NCI-H146 (cell line): ENCODE measurements around the gene TSEN54.
"Not testable (repeated sequence)": the region's sequence is repeated elsewhere in the genome, so short reads cannot be mapped to it uniquely, and the experiment has no call there.

Source experiments
- DNase-seq: peaks from one replicate; lab custom pipeline; 2025; lab: John Stamatoyannopoulos, UW

TSEN54 gene

DNA sequence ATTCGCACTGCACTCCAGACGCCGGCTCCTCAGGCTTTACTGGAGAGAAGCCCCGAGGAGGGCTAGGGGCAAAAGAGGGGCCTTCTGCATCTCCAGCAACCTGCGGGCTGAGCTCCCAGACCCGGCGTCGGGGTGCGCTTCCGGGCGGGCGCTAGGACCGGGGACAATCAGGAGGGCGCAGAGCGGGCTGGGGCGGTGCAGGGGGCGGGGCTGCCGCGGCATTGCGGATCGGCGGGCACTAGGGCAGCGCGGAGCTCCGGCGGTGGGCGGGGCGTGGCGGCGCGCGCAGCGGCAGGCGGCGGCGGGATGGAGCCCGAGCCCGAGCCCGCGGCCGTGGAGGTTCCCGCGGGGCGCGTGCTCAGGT is at the start of gene TSEN54:
Gene TSEN54, plus strand, starts transcription at position 274 of the 364 bp plus-strand sequence. Its CDS starts 33 bp downstream, at position 307.
- DNase-seq: peak; percentile 90

DNA sequence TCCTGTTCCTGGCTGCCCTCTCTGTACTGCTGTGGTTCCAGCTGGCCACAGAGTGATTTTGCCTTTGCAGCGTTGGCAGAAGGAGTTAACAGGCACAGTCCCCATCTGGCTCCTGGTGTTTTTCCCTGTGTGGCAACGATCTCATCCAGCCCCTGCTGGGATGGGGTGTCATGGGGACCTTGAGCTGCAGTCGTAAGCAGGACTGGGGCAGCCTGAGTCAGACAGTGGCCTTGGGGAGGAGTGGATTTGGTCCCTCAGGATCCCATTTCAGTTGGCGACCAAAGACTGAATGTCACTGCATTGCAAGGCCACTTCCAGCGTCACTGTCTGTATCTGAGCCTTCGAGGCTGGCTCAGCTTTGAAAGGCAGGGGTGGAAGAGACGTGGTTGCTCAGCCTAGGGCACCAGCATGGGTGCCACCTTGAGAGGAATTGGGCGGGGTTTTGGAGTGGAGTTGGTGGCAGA is 48.0 kb upstream of the TSEN54 start:
- no peak for DNase-seq

DNA sequence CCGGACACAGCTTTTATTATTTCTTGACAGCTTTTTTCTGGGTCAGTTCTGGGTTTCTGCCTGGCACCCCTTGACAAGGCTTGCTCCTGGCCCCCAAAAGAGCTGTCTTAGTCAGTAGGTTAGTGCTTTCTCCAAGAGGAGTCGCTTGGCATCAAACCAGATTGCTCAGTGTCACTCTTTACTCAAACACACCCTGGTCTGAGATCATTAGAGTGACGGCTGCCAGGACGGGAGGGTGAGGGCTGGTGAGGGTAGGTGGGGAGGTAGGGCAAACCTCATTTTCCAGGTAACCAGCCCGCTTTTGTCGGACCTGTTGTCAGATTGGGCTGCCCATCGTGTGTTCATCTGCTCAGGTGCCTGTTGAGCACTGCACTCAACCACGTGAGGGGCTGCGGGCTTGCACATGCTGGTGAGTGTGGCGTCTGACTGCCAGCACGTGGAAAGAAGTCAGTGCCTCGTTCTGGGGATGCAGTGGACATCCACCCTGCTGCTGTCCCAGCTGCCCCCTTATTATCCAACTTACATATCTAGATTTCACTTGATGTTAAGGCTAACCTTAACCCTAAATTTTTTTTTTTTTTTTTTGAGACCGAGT is 47.5 kb upstream of the TSEN54 start:
- DNase-seq: no peak

DNA sequence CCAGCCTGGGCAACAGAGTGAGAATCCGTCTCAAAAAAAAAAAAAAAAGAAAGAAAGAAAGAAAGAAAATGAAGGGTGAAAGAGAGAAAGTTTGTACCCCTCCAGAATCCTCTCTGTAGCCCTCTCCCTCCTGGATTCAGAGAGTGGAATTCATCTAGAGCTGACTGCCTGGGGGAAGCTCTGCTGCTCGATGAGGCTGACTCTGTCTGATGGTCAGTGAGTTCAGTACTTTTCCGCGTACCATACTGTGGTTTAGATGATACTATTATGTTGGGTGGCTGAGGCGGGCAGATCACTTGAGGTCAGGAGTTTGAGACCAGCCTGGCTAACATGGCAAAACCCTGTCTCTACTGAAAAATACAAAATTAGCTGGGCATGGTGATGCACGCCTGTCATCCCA is 45.1 kb upstream of the TSEN54 start:
- no peak for DNase-seq

- DNase-seq: peak; percentile 97
Observed at GRCh38 chr17:75472119-75472518, 44.2 kb upstream of the TSEN54 start.

DNA sequence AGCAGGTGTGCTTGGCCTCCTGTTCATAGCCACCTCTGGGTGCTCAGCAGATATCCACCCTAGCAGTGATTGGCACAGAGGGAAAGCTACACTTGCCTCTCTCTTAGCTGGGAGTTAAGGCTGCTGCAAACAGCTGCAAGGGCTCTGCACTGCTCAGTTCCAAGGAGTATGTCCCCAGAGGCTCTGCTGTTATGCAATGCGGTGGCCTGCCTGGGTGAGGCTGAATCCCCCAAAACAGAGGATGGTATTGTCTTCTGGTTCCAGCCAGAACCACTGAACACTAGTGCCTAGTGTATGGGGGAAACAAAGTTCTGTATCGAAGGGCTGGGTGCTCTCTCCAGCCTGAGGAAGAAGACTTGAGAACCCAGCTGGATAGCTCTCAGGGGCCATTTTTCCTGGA is 43.1 kb upstream of the TSEN54 start:
- no peak for DNase-seq

GRCh38 chr17:75474736-75475135 is 41.6 kb upstream of the TSEN54 start:
- DNase-seq: no peak

DNA sequence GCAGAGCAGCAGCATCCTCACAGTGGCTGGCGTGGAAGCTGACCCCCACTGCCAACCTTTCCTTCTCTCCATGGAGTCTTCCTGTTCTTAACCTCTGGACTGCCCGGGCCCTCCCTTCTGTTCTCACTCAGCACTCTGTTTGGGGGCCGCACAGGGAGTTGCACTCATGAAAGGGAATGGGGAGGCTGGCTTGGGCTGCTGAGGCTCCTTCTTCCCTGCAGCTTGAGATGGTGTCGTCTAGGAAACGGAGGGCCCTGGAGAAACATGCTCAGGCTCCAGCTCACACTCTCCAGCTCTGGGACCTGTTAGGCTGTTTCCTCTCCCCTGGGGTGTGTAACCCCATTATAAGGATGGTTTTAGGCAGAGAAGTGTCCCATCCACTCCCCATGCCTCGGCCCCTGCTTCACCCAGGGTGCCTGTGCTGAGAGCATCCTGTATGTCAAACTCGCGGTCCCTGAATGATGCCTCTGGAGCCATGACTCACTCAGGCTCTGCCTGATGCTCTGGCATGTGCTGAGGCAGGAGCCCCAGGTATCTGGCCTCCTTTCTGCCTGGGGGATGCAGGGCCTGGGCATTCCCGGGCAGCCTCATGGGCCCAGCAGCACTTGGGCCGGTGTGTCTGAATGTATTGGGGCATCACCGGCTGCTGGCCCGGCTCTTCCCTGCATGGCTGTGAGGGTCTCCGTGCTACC is 41.0 kb upstream of the TSEN54 start:
- no peak for DNase-seq

DNA sequence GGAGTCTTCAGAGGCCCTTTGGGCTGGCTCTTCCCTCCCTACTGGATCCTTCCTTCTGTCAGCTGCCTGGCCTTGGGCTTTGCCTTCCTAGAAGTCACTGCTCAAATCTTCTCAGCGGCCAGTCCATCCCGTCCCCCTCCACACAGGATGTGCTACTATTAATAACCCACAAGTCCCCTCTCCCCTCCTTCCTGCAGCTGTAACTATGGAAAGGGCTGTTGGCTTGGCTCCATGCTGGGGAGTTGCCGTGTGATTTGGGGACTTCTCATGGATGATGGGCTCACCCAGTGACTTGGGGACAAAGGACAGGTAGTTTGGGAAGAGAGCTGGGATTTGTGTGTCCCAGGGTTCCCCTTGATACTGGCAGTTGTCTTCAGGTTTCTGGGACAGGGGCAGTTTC is 40.5 kb upstream of the TSEN54 start:
- DNase-seq: no peak

DNA sequence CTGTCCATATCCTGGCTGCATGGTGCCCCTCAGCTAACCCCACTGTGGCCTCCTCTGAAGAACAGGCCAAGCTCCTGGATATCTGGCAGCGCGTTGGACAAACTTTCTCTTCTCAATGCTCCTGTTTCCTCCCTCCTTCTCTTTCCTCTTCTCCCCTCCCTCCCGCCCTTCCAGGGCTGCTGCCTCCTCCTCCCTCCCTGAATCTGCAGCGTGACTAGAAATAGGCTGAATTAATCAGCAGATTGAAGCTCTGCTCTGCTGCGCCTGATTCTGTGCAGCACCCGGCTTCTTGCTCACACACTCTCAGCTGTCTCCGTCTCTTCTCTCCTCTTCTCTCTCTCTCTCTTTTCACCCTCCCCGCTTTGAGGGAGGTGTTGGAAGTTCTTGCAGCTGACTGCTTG is 40.1 kb upstream of the TSEN54 start:
- no peak for DNase-seq

DNA sequence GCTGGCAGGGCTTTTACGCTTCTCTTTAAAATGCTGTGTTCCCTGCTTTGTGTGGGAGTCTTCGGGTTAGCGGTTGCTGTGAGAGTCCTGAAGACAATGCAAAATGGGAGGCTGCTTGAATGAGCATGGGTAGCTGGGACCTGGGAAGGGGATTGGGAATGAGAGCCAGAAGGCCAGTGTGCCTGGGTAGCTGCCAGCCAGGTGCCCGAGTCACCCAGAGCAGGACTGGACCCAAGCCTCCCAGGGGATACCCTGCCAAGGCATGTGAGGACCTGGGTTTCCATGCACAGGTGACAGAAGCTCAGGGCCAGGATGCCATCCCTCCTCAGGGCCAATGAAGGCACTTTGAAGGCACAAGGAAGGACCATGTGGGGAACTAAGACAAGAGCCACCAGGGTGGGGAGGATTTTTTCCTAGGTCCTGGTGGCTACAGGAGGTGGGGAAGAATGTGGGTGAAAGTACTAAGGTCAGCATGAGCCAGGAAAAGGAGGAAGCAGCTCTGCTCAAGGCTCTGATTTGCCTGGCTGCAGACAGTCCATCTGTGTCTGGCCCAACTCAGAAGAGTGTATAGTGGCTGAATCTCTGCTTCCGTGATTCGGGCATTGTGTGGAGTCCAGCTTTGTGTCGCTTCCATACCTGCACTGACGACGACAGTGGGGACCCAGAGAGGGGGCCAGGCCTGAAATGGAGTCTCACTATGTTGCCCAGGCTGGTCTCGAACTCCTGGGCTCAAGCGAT is 39.4 kb upstream of the TSEN54 start:
- DNase-seq: no peak

- not testable (repeated sequence) for DNase-seq
Observed at GRCh38 chr17:75477490-75477862, 38.9 kb upstream of the TSEN54 start.

DNA sequence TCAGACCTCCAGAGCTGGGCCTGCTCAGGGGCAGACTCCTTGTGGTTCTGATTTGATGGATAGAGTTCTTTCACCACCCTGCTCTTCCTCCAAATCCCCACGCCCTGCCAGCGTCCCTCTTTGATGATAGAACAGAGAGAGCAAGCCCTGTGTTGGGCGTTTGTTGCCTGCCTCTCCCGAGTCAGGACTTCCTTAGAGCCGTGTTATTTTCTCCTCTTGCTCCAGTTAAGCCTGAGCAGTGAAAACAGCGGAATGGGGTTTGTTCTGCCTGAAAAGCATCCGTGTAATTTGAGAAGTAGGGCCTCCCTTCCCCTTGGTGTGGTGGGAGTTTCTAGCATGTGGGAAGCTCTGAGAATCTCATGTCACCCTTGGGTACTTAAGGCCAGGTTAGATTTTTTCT is 37.8 kb upstream of the TSEN54 start:
- DNase-seq: no peak

- DNase-seq: no peak
Observed at GRCh38 chr17:75480281-75480680, 36.0 kb upstream of the TSEN54 start.

DNA sequence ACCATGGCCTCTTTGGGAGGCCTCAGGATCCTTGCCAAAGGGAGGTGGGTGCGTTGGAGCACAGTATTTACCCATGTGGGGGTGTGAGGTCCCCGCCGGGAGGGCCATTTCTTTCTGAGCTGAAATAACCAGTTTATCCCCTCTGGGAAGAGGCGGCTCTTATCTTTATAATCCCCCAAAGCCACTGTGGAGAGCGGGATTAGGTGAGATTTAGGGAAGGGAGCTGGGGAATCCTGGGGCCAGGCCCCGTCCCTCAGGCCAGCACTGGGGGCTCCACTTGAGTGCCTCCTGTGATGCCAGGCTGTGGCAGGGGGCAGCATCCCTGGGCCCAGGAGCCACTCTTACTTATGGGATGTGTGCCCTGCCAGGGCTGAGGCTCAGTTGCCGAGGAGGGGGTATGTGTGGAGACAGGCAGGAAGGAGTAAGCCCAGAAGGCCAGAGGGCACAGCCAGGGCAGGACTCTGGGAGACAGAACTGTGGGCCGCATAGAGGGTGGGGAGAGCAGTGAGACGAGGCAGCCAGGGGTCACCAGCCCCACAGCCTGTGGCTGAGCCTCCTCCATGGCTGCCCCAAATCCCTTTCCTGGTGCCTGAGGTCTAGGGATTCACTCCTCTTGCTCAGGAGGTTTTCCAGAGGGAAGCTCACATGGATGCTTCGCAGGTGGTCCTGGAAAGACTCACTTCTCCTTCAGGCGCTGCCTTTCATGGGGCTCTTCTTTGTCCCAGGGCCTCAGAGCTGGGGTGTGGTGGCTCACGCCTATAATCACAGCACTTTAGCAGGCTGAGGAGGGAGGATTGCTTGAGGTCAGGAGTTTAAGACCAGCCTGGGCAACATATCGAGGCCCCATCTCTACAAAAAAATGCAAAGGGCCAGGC is 34.9 kb upstream of the TSEN54 start:
- DNase-seq: no peak

DNA sequence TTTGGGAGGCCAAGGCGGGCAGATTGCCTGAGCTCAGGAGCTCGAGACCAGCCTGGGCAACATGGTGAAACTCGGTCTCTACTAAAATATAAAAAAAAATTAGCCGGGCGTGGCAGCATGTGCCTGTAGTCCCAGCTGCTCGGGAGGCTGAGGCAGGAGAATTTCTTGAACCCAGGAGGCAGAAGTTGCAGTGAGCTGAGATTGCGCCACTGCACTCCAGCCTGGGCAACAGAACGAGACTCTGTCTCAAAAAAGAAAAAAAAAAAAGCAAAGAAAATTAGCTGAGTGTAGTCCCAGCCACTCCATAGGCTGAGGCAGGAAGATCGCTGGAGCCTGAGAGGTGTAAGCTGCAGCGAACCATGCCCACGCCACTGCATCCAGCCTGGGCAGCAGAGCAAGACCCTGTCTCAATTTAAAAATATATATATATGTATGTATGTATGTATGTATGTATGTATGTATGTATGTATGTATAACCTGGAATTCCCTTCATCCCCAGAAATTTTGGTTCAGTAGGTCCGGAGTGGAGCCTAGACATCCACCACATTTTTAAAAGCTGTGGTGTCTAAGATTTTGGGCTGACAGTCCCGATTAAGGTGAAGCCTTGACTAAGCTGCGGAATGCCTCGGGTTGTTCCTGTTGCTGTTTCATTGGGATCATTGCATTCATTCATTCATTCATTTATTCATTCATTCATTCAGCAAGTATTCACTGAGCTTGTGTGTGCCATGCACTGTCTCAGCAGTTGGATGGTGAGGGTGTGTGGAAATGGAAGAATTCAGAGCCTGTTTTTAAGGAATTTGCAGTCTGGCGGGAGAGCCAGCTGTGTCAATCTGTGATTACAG is 34.0 kb upstream of the TSEN54 start:
- no peak for DNase-seq

GRCh38 chr17:75485688-75486087 is 30.6 kb upstream of the TSEN54 start:
- DNase-seq: no peak

- DNase-seq: no peak
Observed at GRCh38 chr17:75486151-75486550, 30.2 kb upstream of the TSEN54 start.

- DNase-seq: no peak
Observed at GRCh38 chr17:75486951-75487350, 29.4 kb upstream of the TSEN54 start.

GRCh38 chr17:75487351-75488070 is 28.8 kb upstream of the TSEN54 start:
- DNase-seq: no peak
